Mammary epithelial cell (primary cell): ENCODE results near the gene STRBP.

Experiments used
- EZH2 ChIP-seq: IDR thresholded peaks from 2 replicates; pipeline ENCODE4 v1.6.1; 2012; ENCODE audit warnings: low read length, inconsistent platforms, borderline replicate concordance
- TF ChIP-seq, protein P1 (sequence below), 2 donors: IDR thresholded peaks in 1 of 2; conservative IDR thresholded peaks in 1 of 2; 2 replicates each; pipeline ENCODE4 v1.5.1; 2011 to 2012; ENCODE audit warnings: inconsistent platforms in 2 of 2, low read length in 2 of 2, mild to moderate bottlenecking in 2 of 2, control low read depth in 1 of 2, low read depth in 1 of 2; ENCODE audit not compliant: insufficient read depth in 1 of 2; ENCODE audit errors: extremely low read depth in 1 of 2

GRCh38 chr9:123248630-123249029, 19.8 kb downstream of the STRBP start:
- no peak for TF ChIP-seq EZH2
- TF ChIP-seq, protein P1, sequence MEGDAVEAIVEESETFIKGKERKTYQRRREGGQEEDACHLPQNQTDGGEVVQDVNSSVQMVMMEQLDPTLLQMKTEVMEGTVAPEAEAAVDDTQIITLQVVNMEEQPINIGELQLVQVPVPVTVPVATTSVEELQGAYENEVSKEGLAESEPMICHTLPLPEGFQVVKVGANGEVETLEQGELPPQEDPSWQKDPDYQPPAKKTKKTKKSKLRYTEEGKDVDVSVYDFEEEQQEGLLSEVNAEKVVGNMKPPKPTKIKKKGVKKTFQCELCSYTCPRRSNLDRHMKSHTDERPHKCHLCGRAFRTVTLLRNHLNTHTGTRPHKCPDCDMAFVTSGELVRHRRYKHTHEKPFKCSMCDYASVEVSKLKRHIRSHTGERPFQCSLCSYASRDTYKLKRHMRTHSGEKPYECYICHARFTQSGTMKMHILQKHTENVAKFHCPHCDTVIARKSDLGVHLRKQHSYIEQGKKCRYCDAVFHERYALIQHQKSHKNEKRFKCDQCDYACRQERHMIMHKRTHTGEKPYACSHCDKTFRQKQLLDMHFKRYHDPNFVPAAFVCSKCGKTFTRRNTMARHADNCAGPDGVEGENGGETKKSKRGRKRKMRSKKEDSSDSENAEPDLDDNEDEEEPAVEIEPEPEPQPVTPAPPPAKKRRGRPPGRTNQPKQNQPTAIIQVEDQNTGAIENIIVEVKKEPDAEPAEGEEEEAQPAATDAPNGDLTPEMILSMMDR (conservative IDR thresholded peaks at IDR 0.05 in 1 of 2, IDR thresholded peaks at IDR 0.05 in 1 of 2; ENCODE audit: extremely low read depth in 1 of 2, insufficient read depth in 1 of 2, low read depth in 1 of 2, low read length in 2 of 2): no peak
